HFF-Myc (cell line): ENCODE data around the gene ZP1.
"Not testable (repeated sequence)": the region's sequence is repeated elsewhere in the genome, so short reads cannot be mapped to it uniquely, and the experiment has no call there.

Source experiments
- DNase-seq: peaks from one replicate; pipeline ENCODE4 v3.0.0-alpha.2; 2011; ENCODE audit warnings: low read depth; ENCODE audit errors: extremely low read depth
- H3K4me3 ChIP-seq: replicated peaks from 2 replicates; pipeline ENCODE4 v1.5.1; 2011; ENCODE audit warnings: low read depth, mild to moderate bottlenecking, control low read depth, low read length
- CTCF ChIP-seq: IDR thresholded peaks from 2 replicates; pipeline ENCODE4 v1.5.1; 2012; ENCODE audit warnings: mild to moderate bottlenecking, low read depth, low read length, control low read depth; ENCODE audit errors: missing control alignments

ZP1 gene

GRCh38 chr11:60906132-60906972, 39.0 kb downstream of the ZP1 start, which contains the start of gene PRPF19:
TSS of gene PRPF19 (minus strand) at chr11:60906585. CDS start at chr11:60906382, 203 bp downstream.
- no peak for TF ChIP-seq CTCF
- peak within 1 kb of the TSS; percentile 93 for H3K4me3 ChIP-seq
- DNase-seq, result peak; percentile 90

- H3K4me3 ChIP-seq, result no peak overlapping the region
- no peak for DNase-seq
- no peak for TF ChIP-seq CTCF
These were observed 41.5 kb downstream of the ZP1 start for GRCh38 chr11:60908803-60909202.

GRCh38 chr11:60909680-60910280, 42.4 kb downstream of the ZP1 start:
- DNase-seq, result not testable (repeated sequence)

GRCh38 chr11:60910281-60910687, 42.9 kb downstream of the ZP1 start:
- H3K4me3 ChIP-seq, result no peak overlapping the region
- no peak for TF ChIP-seq CTCF
- no peak for DNase-seq

More at GRCh38 chr11:60909680-60910280, 42.4 kb downstream of the ZP1 start:
- H3K4me3 ChIP-seq, result not testable (repeated sequence)

GRCh38 chr11:60910711-60911380, 43.5 kb downstream of the ZP1 start:
- no peak for DNase-seq
- TF ChIP-seq CTCF, result no peak
- H3K4me3 ChIP-seq, result no peak overlapping the region

GRCh38 chr11:60912223-60912850, 45.0 kb downstream of the ZP1 start:
- TF ChIP-seq CTCF, result no peak
- no peak overlapping the region for H3K4me3 ChIP-seq
- no peak for DNase-seq
